A673 (cell line): ENCODE results near the gene TFF2. TPM values are rescaled to one million over a fixed set of nuclear protein-coding genes. Genes with fewer than 3 reads are reported as not detected.

Experiments used
- BruUV-seq: library from RNA; stranded (reverse); fragments of 400-500 nt; replicated peaks from 2 replicates; lab custom pipeline; 2021; lab: Mats Ljungman, UMichigan
- CTCF ChIA-PET: fragments of 300-600 bp; sonication (Branson Sonifier 250); formaldehyde crosslinking; loops from one replicate; lab custom pipeline; 2022; ENCODE audit warnings: antibody characterized with exemption; lab: Charles Lee
- POLR2A ChIA-PET: fragments of 300-600 bp; sonication (Branson Sonifier 250); formaldehyde crosslinking; loops from one replicate; lab custom pipeline; 2022; ENCODE audit warnings: antibody characterized with exemption; ENCODE audit not compliant: low non-redundant PET; lab: Charles Lee
- DNase-seq: peaks from one replicate; pipeline ENCODE4 v3.0.0-alpha.2; 2015; ENCODE audit warnings: low spot score
- H3K27ac ChIP-seq: fragments of 200-600 bp; sonication (generic); 2 replicates; pipeline ENCODE4 v1.5.1; 2016; ENCODE audit warnings: mixed run types, low read depth, mild to moderate bottlenecking, mixed read lengths, antibody characterized with exemption, low read length; ENCODE audit not compliant: poor library complexity, severe bottlenecking
- H3K27me3 ChIP-seq: fragments of 200-600 bp; sonication (generic); replicated peaks from 2 replicates; pipeline ENCODE4 v1.6.1; 2017; ENCODE audit warnings: mixed run types, low read depth, mild to moderate bottlenecking, mixed read lengths, antibody characterized with exemption, low read length; ENCODE audit not compliant: insufficient read depth, poor library complexity
- H3K36me3 ChIP-seq: fragments of 200-600 bp; sonication (generic); 2 replicates; pipeline ENCODE4 v1.6.1; 2016; ENCODE audit warnings: mixed run types, mild to moderate bottlenecking, mixed read lengths, antibody characterized with exemption, low read length; ENCODE audit not compliant: insufficient read depth, poor library complexity, severe bottlenecking
- H3K4me1 ChIP-seq: fragments of 200-600 bp; sonication (generic); 2 replicates; pipeline ENCODE4 v1.6.1; 2017; ENCODE audit warnings: mixed run types, mild to moderate bottlenecking, mixed read lengths, antibody characterized with exemption, low read length; ENCODE audit not compliant: insufficient read depth, poor library complexity, severe bottlenecking
- H3K4me3 ChIP-seq: fragments of 200-600 bp; sonication (generic); 2 replicates; pipeline ENCODE4 v1.5.1; 2016; ENCODE audit warnings: low read depth, mixed run types, mild to moderate bottlenecking, mixed read lengths, low read length; ENCODE audit not compliant: poor library complexity, severe bottlenecking
- H3K9me3 ChIP-seq: fragments of 200-600 bp; sonication (generic); 2 replicates; pipeline ENCODE4 v1.6.1; 2016; ENCODE audit warnings: mixed run types, low read depth, mild to moderate bottlenecking, mixed read lengths, antibody characterized with exemption, low read length; ENCODE audit not compliant: poor library complexity, severe bottlenecking
- EZH2 ChIP-seq: fragments of 200-600 bp; sonication (generic); IDR thresholded peaks from 2 replicates; pipeline ENCODE4 v1.6.1; 2017; ENCODE audit warnings: borderline replicate concordance, low read depth, mild to moderate bottlenecking, mixed read lengths, antibody characterized with exemption, low read length; ENCODE audit not compliant: poor library complexity, severe bottlenecking
- intact Hi-C: fragments of 100-400 bp; cut with micrococcal nuclease; formaldehyde crosslinking; loops from one replicate; pipeline ENCODE4 v1.10.0; 2022; ENCODE audit not compliant: unreplicated experiment
- total RNA-seq: library from RNA; stranded (reverse); gene quantifications from 2 replicates; pipeline ENCODE4 v1.2.3, GENCODE V29; 2021
- TF ChIP-seq, protein P1 (sequence below): fragments of 300-800, 200-600 bp; sonication (generic); conservative IDR thresholded peaks from 2 replicates; pipeline ENCODE4 v1.5.1; 2017; ENCODE audit warnings: low read depth, mild to moderate bottlenecking, antibody characterized with exemption, low read length, moderate library complexity, mixed read lengths

Gene TFF2
- total RNA-seq, 1 experiment from 2014 or later, result not detected

DNA sequence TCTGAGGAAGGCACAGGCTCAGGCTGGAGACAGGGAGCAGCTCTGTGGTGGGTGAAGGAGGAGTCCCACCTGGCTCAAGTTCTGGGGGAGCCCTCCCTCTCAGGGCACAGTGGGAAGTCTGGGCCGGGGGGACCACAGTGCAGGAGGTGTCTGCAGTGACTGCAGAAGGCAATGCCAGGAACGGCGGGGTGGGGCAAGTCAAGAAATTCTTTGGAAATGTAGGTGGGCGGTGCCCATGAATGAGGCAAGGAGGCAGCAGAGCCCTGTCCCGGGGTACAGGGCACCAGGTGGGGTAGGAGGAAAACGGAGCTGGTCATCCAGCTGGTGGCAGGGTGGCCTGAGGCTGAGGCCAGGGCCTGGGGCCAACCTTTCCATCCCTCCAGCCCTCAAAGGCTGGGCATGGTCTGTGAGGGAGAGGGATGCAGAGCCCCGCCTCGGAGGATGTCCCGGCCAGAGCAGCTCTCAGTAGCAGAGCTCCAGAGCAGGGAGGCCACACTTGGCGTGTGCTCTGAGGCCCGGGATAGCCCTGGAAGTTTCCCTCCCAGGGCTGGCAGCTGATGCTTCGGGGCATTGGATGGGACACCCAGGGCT, 40.3 kb downstream of the TFF2 start:
- TF ChIP-seq, protein P1, sequence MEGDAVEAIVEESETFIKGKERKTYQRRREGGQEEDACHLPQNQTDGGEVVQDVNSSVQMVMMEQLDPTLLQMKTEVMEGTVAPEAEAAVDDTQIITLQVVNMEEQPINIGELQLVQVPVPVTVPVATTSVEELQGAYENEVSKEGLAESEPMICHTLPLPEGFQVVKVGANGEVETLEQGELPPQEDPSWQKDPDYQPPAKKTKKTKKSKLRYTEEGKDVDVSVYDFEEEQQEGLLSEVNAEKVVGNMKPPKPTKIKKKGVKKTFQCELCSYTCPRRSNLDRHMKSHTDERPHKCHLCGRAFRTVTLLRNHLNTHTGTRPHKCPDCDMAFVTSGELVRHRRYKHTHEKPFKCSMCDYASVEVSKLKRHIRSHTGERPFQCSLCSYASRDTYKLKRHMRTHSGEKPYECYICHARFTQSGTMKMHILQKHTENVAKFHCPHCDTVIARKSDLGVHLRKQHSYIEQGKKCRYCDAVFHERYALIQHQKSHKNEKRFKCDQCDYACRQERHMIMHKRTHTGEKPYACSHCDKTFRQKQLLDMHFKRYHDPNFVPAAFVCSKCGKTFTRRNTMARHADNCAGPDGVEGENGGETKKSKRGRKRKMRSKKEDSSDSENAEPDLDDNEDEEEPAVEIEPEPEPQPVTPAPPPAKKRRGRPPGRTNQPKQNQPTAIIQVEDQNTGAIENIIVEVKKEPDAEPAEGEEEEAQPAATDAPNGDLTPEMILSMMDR, result no peak
- no peak for TF ChIP-seq EZH2
- intact Hi-C loops, result no loop called here

DNA sequence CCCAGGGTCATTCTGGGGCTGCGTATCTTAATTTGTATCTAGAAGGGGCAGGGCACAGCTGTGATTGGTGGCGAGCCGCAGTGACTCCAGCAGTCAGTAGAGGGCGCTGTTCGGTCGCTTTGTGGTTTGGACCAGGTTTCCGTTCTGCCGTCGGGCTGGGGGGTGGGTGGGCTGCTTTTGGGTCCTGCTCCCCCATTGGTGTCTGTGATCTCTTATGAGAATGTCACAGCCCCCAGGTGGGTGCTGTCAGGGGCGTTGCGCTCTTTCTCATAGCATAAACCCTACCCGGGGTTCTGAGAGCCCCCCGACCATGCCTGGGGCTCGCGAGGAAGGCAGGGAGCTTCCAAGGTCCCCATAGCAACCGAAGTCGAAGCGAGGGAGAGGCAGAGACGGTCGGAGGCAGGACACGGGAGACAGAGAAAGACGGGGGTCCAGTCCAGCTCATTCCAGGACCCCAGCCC, 41.0 kb downstream of the TFF2 start:
- ChIA-PET POLR2A (no interaction called here), CTCF (interaction anchor here (0.5 to 1.4 kb wide), 18 partner anchors 12 to 283 kb away, joined by 3 to 12 read pairs (median 5); no protein-coding TSS in a partner anchor)
- no TSS peak for BruUV-seq
- TF ChIP-seq, protein P1, result peak; percentile 94
- no peak for TF ChIP-seq EZH2
- Histone ChIP-seq H3K36me3 (no peaks in the 10 kb centered on the region), H3K27ac (no peak overlapping the region), H3K4me3 (peak overlapping the region; percentile 22), H3K27me3 (no peaks in the 10 kb centered on the region), H3K9me3 (no peaks in the 10 kb centered on the region), H3K4me1 (no peaks in the 10 kb centered on the region)
- intact Hi-C loops, result loop anchor here (1.0 to 5.0 kb wide), 2 partner anchors 141 to 228 kb away; no protein-coding TSS in a partner anchor
- DNase-seq, result peak; percentile 61

More for the DNA sequence above, 40.3 kb downstream of the TFF2 start:
- Histone ChIP-seq H3K4me3 (no peak overlapping the region), H3K27me3 (no peaks in the 10 kb centered on the region), H3K36me3 (no peaks in the 10 kb centered on the region), H3K27ac (no peak overlapping the region), H3K4me1 (no peaks in the 10 kb centered on the region), H3K9me3 (no peaks in the 10 kb centered on the region)
- CTCF ChIA-PET, result interaction anchor here (0.7 to 1.4 kb wide), 4 partner anchors 166 to 282 kb away, joined by 3 read pairs; no protein-coding TSS in a partner anchor
- DNase-seq, result no peak
- POLR2A ChIA-PET, result no interaction called here
- BruUV-seq, result no TSS peak

DNA sequence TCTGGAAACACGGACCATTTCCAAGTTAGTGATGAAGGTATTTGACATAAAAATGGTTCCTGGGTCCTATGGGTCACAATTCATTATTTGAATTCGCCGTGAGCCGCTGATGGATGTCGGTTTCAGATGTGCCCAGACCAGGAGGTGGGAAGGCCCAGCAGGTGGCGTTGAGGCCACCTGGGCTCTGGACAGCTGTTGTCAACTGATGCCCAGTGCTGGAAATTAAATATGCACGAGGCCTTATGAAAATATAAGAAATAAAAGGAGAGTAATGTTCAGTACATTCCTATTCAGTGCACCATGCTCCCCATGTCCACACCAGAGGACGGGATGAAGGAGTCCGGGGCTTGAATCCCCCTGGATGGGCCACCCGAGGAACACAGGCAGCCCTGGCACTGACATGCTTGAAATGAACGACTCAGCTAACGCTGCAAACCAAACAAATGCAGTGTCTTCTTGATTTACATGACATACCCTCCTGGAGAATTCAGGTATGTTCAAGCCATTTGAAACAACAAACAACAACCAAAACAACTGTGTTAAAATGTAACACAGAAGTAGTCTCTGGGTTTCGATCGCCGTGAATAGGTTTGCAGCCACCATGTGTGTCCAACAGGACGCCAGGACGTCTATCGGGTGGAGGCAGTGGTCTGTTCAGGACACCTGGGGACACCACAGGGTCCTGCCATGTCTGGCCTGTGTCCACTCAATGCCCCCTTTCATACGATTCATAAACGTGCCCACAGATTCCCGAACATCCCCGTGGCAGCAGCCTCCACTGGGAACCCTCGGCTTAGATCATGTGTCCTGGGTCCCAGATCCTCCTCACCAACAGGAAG, 41.7 kb downstream of the TFF2 start:
- Histone ChIP-seq H3K36me3 (no peaks in the 10 kb centered on the region), H3K27me3 (no peaks in the 10 kb centered on the region), H3K9me3 (no peaks in the 10 kb centered on the region), H3K27ac (no peak overlapping the region), H3K4me1 (no peaks in the 10 kb centered on the region), H3K4me3 (no peak overlapping the region)
- CTCF ChIA-PET, result interaction anchor here (0.5 to 1.4 kb wide), 16 partner anchors 13 to 284 kb away, joined by 3 to 12 read pairs (median 6); no protein-coding TSS in a partner anchor
- intact Hi-C loops, result loop anchor here (1.0 to 5.0 kb wide), 2 partner anchors 141 to 228 kb away; no protein-coding TSS in a partner anchor
- POLR2A ChIA-PET, result no interaction called here
- no TSS peak for BruUV-seq
- TF ChIP-seq, protein P1, result no peak
- no peak for TF ChIP-seq EZH2
- DNase-seq, result no peak
